ENCODE data around the gene ACSS3.

Gene ACSS3

GRCh38 chr12:81085832-81086231 lies 8.0 kb downstream of the ACSS3 start:
- TF ChIP-seq FOXM1 (IDR thresholded peaks at IDR 0.05; ENCODE audit: borderline replicate concordance, low read depth) = no peak

- TF ChIP-seq CEBPB (IDR thresholded peaks at IDR 0.05) (peak; percentile 93), TEAD4 (IDR thresholded peaks at IDR 0.05) (peak; percentile 61; the same call in 1 of the 2 replicates), FOXM1 (IDR thresholded peaks at IDR 0.05; ENCODE audit: borderline replicate concordance, low read depth) (no peak), TCF12 (IDR thresholded peaks at IDR 0.05; ENCODE audit: low read depth) (no peak)
These were observed 8.5 kb downstream of the ACSS3 start for GRCh38 chr12:81086342-81086741.

DNA sequence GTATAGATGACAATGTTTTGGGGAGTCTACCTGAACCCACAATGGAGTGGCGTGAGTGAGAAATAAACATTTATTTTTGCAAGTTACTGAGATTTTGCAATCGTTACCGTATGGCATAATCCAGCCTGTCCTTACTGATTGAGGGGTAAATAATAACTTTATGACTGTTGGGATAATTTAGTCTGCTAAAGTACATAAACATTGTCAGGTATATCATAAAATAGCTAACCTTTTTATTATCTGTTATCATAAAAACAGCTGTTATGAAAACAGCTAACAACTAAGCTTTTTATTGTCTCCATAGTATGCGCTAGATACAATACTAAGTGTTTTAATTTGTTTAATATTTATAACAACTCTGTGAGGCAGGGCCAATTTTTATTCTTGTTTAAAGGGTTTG lies 10.3 kb downstream of the ACSS3 start:
- TF ChIP-seq EGR1 (IDR thresholded peaks at IDR 0.05) (no peak), FOXM1 (IDR thresholded peaks at IDR 0.05; ENCODE audit: borderline replicate concordance, low read depth) (no peak), NFIC (IDR thresholded peaks at IDR 0.05) (no peak), CEBPB (IDR thresholded peaks at IDR 0.05) (no peak), ZBTB7A (IDR thresholded peaks at IDR 0.05; ENCODE audit: low read depth) (no peak), YY1 (IDR thresholded peaks at IDR 0.05; ENCODE audit: low read depth) (no peak), RAD21 (IDR thresholded peaks at IDR 0.05; ENCODE audit: low read depth) (no peak), TAF1 (IDR thresholded peaks at IDR 0.05; ENCODE audit: low read depth) (no peak), USF1 (IDR thresholded peaks at IDR 0.05) (no peak), CREB1 (IDR thresholded peaks at IDR 0.05; ENCODE audit: low read depth) (no peak), TCF12 (IDR thresholded peaks at IDR 0.05; ENCODE audit: low read depth) (no peak), EP300 (IDR thresholded peaks at IDR 0.05; ENCODE audit: borderline replicate concordance) (no peak)
- TF ChIP-seq, protein P1, sequence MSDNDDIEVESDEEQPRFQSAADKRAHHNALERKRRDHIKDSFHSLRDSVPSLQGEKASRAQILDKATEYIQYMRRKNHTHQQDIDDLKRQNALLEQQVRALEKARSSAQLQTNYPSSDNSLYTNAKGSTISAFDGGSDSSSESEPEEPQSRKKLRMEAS (IDR thresholded peaks at IDR 0.05) = no peak
- TF ChIP-seq, protein P2, sequence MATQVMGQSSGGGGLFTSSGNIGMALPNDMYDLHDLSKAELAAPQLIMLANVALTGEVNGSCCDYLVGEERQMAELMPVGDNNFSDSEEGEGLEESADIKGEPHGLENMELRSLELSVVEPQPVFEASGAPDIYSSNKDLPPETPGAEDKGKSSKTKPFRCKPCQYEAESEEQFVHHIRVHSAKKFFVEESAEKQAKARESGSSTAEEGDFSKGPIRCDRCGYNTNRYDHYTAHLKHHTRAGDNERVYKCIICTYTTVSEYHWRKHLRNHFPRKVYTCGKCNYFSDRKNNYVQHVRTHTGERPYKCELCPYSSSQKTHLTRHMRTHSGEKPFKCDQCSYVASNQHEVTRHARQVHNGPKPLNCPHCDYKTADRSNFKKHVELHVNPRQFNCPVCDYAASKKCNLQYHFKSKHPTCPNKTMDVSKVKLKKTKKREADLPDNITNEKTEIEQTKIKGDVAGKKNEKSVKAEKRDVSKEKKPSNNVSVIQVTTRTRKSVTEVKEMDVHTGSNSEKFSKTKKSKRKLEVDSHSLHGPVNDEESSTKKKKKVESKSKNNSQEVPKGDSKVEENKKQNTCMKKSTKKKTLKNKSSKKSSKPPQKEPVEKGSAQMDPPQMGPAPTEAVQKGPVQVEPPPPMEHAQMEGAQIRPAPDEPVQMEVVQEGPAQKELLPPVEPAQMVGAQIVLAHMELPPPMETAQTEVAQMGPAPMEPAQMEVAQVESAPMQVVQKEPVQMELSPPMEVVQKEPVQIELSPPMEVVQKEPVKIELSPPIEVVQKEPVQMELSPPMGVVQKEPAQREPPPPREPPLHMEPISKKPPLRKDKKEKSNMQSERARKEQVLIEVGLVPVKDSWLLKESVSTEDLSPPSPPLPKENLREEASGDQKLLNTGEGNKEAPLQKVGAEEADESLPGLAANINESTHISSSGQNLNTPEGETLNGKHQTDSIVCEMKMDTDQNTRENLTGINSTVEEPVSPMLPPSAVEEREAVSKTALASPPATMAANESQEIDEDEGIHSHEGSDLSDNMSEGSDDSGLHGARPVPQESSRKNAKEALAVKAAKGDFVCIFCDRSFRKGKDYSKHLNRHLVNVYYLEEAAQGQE (IDR thresholded peaks at IDR 0.05; ENCODE audit: low read depth) = no peak

DNA sequence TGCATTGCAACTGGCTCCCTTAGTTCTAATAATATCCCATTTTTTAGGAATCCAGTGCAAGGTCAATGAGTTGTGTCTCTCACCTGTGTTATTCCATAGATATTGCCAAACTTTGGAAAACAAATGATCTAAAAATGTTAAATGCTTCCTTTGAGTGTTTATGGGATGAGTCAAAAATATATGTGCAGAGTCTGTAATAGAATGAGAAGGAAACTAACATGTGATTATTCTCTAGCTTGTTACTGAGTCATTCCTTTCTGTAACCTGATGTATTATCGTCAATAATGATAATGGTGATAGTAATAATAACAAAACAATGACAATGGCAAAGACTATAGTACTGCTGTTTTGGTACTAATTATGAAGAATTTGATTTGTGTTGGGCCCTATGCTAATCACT lies 11.5 kb downstream of the ACSS3 start:
- TF ChIP-seq TEAD4 (IDR thresholded peaks at IDR 0.05) = no peak
- no peak for TF ChIP-seq RAD21 (IDR thresholded peaks at IDR 0.05; ENCODE audit: low read depth)
- TF ChIP-seq CEBPB (IDR thresholded peaks at IDR 0.05) = no peak
- no peak for TF ChIP-seq EGR1 (IDR thresholded peaks at IDR 0.05)
- TF ChIP-seq FOXM1 (IDR thresholded peaks at IDR 0.05; ENCODE audit: borderline replicate concordance, low read depth) = no peak
- no peak for TF ChIP-seq USF1 (IDR thresholded peaks at IDR 0.05)
- TF ChIP-seq TCF12 (IDR thresholded peaks at IDR 0.05; ENCODE audit: low read depth) = no peak
- TF ChIP-seq, protein P1 (IDR thresholded peaks at IDR 0.05) = no peak
- no peak for TF ChIP-seq EP300 (IDR thresholded peaks at IDR 0.05; ENCODE audit: borderline replicate concordance)
- TF ChIP-seq CREB1 (IDR thresholded peaks at IDR 0.05; ENCODE audit: low read depth) = no peak
- no peak for TF ChIP-seq NFIC (IDR thresholded peaks at IDR 0.05)
- TF ChIP-seq ZBTB7A (IDR thresholded peaks at IDR 0.05; ENCODE audit: low read depth) = no peak
- TF ChIP-seq, protein P2 (IDR thresholded peaks at IDR 0.05; ENCODE audit: low read depth) = no peak
- no peak for TF ChIP-seq YY1 (IDR thresholded peaks at IDR 0.05; ENCODE audit: low read depth)
- no peak for TF ChIP-seq TAF1 (IDR thresholded peaks at IDR 0.05; ENCODE audit: low read depth)

GRCh38 chr12:81092053-81092452 lies 14.2 kb downstream of the ACSS3 start:
- TF ChIP-seq EP300 (IDR thresholded peaks at IDR 0.05; ENCODE audit: borderline replicate concordance) (no peak), TEAD4 (IDR thresholded peaks at IDR 0.05) (no peak)

DNA sequence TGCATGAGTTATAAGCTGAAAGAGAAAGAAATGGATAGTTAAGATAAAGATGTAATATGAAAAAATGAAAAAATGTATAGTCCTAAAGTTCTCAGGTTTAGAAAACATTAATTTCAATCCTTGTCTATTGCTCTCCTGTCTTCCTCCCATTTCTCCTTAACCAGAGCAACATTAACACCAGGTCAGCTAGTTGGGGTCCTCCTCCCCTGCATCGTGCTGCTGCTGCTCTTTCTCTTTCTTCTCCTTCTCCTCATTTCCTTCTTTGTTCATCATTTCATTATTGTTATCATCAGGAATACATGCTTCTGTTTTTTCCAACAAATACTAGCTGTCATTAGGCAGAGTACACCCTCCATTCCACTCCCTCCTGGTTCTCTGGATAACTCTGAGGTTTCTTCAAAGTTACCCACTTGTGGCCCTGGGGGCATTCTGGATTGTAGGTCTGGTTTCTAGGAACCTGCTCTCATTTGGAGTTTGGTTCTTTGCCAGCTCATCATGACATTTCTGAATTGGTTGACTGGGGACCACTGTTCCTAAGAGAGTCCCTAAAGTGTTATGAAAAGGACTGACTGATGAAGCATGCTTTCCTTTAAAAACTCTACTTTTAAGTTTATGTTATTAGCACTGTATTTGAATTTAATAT lies 17.0 kb downstream of the ACSS3 start:
- TF ChIP-seq CREB1 (IDR thresholded peaks at IDR 0.05; ENCODE audit: low read depth) = no peak
- TF ChIP-seq ZBTB7A (IDR thresholded peaks at IDR 0.05; ENCODE audit: low read depth) = no peak

Measured in Ishikawa (cell line).